NOMO-1 treated with DMSO at 0.1 percent for 48 hours (cell line): ENCODE measurements around the gene CDH11.

Experiments
- DNase-seq: peaks from one replicate; lab custom pipeline; 2025; ENCODE audit not compliant: unreplicated experiment; lab: John Stamatoyannopoulos, UW

Gene CDH11

DNA sequence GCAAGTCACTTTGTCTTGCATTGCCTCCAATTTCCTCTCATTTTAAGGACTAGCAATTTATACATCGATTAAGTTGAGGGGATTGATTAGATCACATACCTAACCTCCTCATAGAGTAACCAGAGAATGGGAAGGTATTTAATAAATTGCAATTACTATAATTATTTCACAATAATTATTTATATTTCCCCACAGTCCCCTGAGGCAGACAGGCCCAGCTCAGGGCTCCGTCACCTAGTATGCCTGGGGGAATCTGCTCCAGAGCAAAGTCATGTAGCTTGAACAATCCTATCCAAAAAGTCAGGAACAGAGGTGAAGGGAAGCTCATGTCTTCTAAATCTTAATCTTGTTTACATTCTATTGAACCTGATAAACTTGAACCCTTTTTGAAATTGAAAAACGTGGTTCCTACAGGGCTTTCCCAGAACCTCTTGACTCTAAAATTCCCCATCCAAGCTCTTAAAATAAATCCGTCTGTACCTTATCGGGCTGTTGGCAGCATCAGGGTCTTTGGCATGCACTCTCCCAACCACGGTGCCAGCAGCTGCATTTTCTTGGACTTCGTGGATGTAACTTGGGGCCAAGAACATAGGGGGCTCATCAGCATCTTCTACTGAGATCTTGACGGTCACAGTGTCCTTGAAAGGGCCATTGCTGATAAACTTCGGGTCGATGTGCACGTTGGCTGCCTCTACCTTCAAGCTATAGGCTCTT, 140.1 kb downstream of the CDH11 start:
- no peak for DNase-seq

DNA sequence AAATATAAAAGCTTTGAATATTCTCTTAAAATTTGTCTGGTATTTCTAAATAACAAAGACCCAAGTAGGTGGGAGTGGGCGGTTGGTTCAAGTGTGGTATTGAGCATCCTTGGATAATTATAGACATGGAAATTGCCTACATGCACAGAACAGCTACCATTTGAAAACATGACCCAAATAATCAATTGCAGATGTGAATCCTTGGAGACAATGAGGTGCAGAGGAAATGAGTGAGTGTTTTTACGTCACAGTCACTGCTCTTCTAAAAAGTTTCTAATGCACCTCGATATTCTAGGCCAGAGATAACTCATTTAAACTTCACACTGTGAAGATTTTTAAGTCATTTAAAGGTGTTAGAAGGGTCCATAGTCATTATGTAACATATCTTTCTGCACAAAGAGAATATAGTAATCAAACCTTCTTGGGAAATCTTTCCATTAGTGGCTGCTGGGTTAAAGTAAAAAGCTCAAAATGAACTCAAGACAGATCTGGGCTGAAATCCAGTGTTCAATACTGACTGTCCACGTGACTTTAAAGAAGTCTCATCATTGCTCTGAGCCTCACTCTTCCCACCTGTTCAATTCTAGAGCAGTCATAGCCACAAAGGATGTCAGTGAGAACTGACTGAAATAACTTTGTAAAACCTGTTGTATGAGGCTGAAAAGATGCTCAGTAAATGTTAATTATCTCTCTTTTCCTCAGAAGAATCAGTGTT, 144.5 kb downstream of the CDH11 start:
- no peak for DNase-seq

DNA sequence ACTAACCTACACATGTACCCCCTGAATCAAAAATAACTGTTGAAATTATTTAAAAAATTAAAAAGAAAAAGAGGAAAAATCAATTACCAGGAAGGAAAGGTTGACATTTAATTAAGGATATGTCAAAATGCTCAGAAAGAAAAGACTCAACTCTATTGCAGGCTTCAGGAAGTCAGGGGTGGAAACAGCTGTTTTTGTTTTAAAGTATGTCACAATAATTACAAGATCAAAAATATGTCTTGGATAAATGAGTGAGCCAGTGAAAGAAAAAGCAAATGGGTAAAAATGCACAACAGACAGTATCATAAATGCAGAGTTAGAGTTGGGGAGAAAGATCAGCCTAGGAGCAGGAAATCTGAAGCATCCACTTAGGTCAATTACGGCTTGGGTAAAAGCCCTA, 146.0 kb downstream of the CDH11 start:
- no peak for DNase-seq

DNA sequence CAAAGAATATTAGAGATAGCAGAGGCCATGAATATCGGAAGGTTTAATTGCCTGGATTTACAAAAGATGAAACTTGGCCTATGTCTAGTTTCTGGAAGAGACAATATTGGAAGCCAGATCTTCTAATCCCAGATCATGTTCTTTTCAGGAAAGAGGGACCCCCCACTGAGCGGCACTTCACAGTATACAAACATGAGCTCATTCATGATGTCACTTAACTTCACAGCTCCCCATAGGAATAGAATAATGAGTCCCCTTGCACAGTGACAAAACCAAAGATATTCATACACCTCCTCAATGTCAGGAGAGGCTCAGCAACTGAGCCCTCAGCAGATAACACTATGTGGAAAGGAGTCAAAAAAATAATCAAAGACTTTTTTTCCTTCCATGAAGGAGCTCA, 147.5 kb downstream of the CDH11 start:
- DNase-seq = no peak

DNA sequence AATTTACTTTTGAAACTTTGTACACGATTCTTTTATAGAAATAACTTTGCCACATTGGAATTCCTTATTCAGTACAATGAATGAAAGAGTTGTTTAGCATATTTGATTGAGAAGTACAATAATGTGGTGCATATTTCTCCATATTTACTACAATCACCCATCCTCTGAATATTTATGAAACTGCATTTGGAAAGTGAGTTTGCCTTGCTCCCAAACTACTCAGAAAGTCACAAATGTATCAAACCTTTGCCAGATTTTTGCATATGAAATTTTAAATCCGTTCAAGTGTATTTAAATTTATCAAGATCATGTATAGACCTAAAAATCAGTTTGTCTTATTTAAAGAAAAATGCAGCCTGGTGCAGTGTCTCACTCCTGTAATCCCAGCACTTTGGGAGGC, 148.7 kb downstream of the CDH11 start:
- no peak for DNase-seq

DNA sequence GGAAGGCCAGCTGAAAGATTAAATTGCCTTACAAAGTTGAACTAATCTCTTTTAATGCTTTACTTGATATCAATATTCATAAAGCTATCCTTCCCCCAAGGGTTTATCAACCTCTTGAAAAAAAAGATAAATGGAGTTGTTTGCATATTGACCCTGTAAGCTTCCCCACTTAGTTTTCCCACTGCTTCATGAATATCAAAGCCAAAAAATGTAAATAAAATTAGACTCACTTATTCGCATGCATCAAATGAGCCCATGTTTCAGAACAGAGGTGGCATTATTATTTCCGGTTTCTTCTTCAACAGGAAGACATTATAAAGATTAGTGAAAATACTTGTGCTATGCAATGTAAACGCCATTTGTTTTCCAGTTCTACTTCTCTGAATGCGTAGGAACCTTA, 150.7 kb downstream of the CDH11 start:
- DNase-seq = no peak

DNA sequence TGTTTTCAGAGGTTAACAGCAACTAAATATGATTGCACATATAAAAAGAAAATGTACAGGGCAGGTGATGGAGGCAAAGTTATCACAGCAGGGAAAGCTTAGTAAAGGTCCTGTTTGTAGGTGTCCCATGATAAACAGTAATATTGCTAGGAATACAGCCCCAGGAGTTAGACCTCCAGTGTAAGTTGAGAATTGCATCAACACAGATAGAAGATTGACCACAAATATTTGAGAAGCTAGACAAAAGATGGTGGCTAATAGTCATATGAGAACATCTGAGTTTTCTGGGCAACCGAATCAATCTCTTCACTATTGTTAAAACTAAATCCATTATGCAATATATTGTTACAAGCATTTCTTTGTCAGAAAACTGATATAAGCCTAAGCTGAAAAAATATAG, 152.6 kb downstream of the CDH11 start:
- DNase-seq = no peak

DNA sequence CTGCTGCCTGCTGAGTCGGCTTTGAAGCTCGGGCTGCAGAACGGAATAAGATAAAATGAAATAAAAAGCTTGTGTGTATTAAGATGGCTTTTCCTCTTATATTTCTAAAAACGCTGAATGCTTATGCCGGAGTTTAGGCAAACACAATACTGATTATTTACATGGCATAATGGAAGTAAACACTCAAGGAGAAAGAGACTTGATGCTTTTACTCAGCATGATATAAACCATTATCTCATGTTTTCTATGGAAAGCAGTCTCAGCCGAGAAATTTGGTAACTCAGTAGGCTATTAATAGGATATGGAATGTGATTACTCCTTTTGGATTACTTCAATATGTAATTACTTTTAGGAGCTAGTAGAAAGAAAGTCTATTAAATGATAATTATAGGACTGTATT, 153.3 kb downstream of the CDH11 start:
- no peak for DNase-seq

DNA sequence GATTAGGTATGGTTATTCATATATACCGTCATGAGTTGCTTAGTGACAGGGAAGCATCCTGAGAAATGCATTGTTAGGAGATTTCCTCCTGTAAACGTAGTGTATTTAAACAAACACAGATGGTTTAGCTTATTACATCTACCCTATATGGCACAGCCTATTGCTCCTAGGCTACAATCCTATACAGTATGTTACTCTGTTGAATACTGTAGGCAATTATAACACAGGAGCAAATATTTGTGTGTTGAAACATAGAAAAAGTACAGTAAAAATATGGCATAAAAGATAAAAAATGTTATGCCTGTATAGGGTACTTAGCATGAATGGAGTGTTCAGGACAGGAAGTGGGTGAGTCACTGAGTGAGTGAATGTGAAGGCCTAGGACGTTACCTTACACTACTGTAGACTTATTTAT, 157.7 kb downstream of the CDH11 start:
- no peak for DNase-seq

DNA sequence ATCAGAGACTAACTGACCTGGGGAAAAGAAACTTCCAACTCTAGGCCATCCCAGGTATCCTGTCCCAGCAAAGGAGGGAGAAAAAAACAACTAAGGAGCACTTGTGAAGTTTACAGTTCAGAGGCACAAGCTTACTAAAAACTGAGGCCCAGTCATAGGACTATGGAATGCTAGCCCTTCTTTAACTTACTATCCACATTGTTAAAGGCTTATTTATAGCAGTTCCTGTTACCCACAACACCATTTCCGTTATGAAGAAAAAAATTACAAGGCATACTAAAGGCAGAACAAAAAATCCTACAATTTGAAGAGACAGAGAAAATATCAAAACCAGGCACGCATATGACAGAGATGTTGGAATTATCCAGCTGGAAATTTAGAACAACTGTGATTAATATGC, 159.1 kb downstream of the CDH11 start:
- no peak for DNase-seq

DNA sequence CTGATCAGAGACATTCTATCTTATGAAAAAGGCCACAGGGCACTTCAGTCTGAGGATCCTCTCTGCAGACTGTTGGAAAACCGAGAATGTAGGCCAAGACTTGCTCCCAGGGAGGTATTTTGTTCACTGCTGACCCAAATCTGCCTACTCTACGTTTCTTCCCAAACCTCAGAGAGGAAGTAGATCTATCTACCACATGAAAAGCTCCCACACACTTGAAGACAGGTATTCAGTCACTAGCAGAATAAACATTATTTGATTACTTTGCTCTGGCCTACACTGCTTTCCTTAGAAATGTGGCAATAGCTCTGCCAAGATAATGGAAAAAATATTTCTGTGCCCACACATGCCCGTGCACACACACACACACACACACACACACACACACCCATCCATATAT, 164.6 kb downstream of the CDH11 start:
- DNase-seq = no peak

DNA sequence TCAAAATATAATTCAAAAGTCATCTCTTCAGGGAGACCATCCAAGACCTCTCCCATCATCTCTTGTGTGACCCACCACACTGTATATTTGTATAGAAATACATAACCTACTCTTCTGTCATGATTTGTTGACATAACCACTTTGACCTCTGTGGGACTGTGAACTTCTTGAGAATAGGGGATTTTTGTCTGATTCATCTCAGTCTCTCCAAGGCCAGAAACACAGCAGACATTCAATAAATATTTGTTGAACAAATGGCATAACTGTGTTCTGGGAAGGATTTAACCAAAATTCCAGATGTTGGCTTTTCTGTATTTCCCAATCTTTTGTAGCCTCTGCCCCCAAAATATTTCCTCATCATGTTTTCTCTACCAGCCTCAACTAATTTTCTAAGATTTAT, 169.7 kb downstream of the CDH11 start:
- no peak for DNase-seq

DNA sequence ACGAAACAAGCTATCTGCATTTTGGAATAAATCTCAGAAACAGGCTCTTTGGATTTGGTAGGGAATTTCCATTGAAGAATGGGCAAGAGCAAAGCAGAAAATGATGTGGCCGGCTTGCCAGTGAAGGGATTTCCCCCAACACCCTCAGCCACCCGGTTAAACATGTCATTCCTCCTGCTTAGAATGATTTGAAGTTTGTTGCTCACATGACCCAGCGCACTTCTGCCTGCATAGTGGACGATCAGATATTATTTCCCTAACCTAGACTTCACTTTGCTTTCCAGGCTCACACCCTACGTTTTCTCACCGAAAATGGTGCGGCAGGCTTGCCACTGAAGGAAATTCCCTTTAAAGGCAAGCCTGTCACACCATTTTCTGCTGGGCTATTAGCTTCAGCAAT, 170.7 kb downstream of the CDH11 start:
- no peak for DNase-seq

DNA sequence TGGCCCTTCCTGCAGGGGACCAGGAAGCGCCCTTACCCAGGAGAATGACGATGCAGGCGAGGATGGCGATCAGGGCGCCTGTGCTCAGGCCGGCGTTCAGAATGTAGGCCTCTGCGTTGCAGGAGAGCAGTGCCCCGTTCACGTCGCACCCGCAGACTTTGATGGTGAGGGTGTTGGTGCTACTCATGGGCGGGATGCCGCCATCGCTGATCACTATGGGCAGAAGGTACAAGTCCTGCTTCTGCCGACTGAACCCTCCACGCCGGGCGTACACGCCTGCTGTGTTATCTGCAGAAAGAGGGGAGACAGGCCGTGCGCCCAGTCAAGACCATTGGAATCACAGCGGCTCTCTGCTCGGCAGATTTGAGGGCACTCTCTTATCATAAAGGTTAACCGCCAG, 171.1 kb downstream of the CDH11 start:
- DNase-seq = no peak

DNA sequence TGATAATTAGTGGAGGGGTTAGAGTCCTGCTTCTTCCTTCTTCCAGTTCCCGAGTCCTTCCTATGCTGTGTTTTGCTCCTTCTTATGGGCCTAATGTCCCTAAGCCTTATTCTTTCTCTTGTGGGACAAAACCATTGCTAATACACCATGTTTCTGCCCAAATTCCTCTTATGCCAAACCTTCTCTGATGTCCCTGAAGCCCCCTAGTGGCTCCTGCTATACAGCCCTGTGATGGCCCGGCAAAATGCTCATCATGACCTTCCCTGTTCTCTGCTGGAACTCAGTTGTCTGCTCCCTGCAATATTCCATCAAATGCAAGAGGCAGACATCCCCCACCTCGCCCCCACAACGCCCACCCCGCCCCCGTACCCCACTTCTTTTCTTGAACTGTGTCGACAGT, 171.6 kb downstream of the CDH11 start:
- DNase-seq = no peak

DNA sequence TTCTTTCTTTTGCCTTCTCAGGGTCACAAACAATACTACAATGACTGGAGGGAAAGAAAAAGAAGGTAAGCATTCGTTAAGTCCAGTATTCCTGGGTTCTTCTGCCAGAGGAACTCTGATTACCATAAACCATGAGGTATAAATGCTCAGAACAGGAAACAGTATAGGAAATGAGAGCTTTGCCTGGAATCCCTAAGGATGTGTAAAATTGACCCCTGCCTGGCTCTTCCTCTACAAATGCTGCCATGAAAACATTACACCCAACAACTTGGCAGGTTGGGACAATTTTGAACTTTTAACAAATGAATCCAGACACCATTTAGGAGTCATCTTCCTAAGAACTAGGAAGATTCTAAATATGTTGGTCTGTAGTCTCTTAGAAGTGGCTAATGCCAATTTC, 173.8 kb downstream of the CDH11 start:
- no peak for DNase-seq

DNA sequence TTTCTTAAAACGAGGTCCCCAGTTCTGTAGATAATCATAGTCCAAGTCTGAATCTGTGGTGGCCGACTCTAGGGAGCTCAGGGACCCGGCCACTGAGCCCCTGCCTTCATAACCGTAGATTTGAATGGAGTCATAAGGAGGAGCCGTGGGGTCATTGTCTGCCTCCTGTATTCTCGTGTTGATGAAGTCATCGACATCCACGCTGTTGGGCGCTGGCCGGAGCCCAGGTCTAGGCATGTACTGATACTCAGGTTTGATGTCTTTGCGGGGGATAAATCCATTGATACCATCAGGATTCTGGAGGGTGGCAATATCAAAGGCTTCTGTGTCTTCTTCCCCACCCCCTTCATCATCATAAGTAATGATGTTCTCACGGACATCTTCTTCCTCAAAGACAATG, 174.2 kb downstream of the CDH11 start:
- DNase-seq = no peak

DNA sequence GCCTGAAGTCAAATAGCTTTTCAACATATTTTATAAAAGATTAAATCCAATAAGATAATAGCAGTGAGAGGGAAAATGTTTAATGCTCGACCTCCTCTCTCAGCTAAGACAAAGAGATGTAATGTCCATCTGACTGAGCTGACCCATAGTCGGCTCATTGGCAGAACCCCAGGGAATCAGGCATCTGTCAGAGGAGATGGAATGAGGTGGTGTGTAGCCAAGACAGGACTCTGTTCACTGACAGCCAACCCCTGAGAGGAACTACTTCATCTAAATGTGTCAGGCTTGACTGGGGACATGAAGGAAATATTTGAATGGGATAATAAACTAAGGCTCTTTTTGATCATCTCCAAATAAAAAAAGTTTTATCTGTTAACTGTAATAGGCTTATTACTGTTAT, 188.0 kb downstream of the CDH11 start:
- no peak for DNase-seq

DNA sequence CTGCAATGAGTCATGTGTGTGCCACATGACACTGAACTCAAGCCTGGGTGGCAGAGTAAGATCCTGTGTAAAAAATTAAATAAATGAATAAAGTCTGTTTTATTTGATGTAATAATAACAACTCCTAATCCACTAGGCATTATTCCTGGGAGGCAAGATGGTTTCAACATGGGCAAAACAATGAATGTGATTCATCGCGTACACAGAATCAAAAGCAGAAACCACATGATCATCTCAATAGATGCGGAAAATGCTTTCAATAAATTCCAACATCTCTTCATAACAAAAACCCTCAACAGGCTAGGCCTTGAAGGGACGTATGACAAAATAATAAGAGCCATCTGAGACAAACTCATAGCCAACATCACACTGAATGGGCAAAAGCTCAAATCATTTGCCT, 195.4 kb downstream of the CDH11 start:
- no peak for DNase-seq

DNA sequence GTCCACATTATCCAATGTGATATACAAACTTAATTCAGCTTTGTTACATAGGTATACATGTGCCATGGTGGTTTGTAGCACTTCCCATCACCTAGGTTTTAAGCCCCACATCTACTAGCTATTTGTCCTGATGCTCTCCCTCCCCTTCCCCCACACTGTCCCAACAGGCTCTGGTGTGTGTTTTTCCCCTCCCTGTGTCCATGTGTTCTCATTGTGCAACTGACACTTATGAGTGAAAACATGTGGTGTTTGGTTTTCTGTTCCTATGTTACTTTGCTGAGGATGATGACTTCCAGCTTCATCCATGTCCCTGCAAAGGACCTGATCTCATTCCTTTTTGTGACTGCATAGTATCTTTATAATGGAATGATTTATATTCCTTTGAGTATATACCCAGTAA, 196.7 kb downstream of the CDH11 start:
- no peak for DNase-seq

DNA sequence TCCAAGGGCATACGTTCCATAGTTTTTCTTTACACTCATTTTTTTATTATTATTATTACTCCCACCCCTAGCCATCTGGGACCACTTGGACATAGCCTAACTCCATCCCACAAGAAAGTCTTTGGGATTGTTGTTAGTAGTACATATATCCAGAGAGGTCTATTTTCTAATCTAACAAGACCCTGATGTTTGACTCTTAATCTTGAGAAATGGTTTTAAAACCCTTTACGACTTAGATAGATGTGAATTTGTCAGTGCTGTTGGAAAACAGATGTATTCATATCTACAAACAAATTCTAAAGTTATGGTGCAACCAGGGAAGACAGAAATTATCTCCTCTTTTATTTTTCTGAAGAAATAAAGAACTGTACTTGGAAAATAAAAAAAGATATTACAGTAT, 197.8 kb downstream of the CDH11 start:
- no peak for DNase-seq

DNA sequence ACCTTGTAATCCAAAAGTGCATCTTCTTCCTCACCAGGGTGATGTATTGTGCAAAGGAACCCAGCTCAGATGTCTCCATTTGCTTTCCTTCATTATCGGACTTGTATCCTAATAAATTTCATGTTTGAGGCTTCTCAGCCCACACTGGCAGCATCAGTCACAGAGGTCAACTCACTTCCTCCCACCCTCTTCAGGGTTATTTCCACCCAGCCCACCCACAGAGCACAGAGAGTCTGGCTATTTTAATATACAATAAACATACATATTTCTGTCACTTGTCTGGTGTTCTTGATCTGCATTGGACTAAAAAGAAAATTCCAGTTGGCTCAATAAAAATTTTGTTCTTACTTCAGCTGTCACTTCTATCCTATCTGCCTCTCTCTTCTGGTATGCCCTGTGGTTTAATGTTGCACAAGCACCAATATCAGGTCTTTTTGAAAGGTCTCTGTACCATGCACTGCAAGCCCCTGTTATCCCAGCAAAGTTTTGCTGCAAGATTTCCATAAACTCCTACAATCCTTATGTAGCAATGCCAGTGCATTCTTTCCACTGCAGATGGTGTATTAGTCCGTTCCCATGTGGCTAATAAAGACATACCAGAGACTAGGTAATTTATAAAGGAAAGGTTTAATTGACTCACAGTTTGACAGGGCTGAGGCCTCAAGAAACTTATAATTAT, 201.8 kb downstream of the CDH11 start:
- no peak for DNase-seq
